PFSK-1 (cell line): ENCODE data around the gene TECR.

Source experiments
- POLR2AphosphoS5 ChIP-seq: IDR thresholded peaks from 2 replicates; pipeline ENCODE4 v1.6.1; 2012; ENCODE audit warnings: low read depth, mild to moderate bottlenecking, control low read depth, low read length, moderate library complexity
- SIN3A ChIP-seq: IDR thresholded peaks from 2 replicates; pipeline ENCODE4 v1.6.1; 2012; ENCODE audit warnings: mild to moderate bottlenecking, low read length, moderate library complexity, borderline replicate concordance; ENCODE audit not compliant: insufficient read depth

DNA sequence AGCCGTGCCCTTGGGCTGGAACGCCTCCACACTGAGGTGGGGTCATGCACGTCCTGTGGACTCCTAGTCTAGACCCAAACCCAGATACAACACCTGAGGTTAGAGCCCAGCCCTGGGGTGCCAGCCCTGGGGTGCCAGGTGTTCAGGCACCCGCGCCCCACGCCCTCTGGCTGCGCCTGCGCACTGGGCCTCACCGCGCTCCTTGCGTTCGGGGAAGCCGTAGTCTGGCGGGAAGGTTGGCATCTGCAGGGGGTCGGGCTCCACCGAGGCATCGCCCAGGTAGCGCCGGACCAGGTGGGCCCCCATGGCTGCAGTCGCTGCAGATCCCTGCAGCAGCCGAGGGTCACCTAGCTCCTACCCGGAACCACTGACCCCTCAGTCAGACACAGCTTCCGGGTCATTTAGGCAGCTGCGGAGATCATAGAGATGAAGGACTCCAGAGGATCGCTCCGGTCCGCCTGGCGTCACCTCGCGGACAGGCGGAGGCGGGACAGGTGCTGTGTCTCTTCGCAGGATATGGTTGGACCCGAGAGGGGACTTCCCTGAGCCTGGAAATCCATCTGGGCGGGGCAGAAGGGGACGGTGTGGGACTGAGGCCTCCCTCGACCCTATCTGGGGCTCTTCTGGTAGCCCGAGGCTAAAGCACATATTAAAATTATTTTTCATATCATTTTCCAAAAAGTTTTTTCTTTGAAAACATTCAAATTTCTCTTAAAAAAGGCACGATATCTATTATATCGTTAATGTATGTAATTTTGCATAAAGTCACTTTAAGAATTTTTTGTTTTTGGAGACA lies 42.5 kb downstream of the TECR start, which contains the start of gene NDUFB7:
- TF ChIP-seq POLR2AphosphoS5 (peak; percentile 87), SIN3A (peak; percentile 83; the same call in 1 of the 2 replicates)
